HG03442 (cell line): ENCODE results near the gene HSPA1B.
"Not testable (repeated sequence)": the region's sequence is repeated elsewhere in the genome, so short reads cannot be mapped to it uniquely, and the experiment has no call there.

ENCODE experiments used
- ATAC-seq: cut with Tn5 transposase; IDR thresholded peaks from one replicate; pipeline ENCODE4 v1.9.1; 2021; ENCODE audit warnings: mild to moderate bottlenecking, moderate library complexity; ENCODE audit not compliant: unreplicated experiment

Gene HSPA1B

DNA sequence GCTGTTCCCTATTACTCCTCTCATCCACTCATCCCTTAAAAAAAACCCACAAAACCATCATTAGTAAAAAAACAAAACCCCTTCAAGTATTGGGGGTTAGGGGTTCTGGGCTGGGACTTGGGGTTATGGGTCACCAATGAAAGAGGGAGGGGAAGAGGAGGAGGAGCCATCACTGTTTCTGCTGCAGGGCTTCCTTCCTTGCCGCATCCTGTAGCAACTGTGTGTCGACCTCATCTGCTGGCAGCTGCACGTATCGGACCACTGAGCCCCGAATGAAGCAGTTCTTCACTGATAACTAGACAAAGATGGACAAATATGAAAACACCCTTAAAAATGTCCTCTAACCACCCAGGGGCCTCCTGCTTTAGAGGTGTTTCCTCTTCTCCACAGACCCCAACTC lies 29.9 kb upstream of the HSPA1B start:
- ATAC-seq = no peak

DNA sequence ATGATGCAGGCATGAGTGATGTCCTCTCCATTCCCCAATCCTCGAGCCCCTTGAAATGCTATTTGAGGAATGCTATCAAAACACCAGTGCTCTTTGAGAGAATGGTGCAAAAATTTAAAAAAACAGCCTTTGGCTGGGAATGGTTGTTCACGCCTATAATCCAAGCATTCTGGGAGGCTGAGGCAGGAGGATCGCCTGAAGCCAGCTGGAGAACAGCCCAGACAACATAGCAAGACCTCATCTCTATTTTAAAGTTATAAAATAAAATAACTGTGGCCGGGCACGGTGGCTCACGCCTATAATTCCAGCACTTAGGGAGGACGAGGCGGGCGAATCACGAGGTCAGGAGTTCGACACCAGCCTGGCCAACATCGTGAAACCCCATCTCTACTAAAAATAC lies 27.8 kb upstream of the HSPA1B start:
- no peak for ATAC-seq

- not testable (repeated sequence) for ATAC-seq
Measured at GRCh38 chr6:31801031-31801927, 26.3 kb upstream of the HSPA1B start.

GRCh38 chr6:31805939-31806469 lies 21.5 kb upstream of the HSPA1B start:
- ATAC-seq = no peak

DNA sequence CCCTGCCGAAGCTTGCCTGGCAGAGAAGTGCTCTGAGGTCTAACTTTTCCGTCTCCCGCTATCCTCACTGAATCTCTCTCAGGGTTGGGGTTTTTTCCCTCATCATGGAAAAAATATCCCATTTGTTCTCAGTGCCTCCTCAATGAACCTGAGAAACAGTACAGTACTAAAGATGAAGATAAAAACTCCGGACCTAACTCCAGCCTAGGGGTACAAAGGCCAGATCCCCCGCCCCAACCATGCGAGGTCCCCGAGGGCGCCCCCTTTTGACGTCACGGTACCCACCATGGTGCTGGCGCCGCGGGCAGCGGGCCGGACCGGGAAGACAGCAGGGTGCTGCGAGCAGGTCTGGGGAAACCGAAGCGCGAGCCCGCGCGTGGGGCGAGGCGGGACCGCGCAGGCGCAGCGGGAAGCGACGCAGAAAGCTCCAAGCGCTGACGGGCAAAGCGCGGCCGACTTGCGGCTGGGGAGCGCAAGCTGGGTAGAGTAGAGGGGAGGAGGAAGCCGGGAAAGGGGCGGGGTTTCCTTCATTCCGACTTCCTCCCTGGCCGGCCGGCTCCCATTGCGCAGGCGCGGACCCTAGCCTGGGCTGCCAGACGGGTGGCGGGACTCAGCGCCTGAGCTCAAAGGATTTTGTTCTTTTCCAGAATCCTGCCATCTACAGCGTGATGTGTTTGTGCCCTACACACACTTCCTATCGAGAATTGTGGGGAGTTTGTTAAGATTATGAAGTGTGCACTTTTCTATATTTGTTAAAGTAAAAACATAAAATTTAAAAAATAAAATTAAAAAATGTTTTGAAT lies 20.9 kb upstream of the HSPA1B start, which contains the start of gene LSM2:
Gene LSM2, minus strand, starts transcription at position 497 of the 803 bp plus-strand sequence. Its CDS starts 209 bp downstream, at position 288.
- peak; percentile 86 for ATAC-seq

DNA sequence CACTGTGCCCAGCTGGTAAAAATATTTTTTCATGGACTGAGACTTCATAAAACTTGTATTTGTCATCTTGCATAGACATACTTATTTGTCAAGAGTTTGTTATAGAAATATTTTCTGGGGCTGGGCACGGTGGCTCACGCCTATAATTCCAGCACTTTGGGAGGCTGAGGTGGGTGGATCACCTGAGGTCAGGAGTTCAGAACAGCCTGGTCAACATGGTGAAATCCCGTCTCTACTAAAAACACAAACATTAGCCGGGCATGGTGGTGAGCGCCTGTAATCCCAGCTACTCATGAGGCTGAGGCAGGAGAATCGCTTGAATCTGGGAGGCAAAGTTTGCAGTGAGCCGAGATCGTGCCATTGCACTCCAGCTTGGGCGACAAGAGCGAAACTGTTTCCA lies 18.9 kb upstream of the HSPA1B start:
- ATAC-seq = not testable (repeated sequence)

- ATAC-seq = no peak
Measured at GRCh38 chr6:31811645-31812044, 15.9 kb upstream of the HSPA1B start.

DNA sequence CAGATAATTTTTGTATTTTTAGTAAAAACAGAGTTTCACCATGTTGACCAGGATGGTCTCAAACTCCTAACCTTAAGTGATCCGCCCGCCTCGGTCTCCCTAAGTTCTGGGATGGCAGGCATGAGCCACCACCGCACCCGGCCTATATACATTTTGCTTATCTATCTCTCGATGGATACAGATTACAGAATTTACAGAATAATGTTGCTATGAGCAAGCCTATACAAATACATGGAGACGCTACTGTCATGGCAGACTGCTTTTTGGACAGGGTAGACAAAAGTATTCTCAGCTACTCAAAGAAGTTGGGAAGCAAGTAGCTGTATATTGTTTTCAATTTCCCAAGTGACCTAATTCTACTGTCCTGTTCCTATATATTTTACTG lies 14.1 kb upstream of the HSPA1B start:
- ATAC-seq = no peak

DNA sequence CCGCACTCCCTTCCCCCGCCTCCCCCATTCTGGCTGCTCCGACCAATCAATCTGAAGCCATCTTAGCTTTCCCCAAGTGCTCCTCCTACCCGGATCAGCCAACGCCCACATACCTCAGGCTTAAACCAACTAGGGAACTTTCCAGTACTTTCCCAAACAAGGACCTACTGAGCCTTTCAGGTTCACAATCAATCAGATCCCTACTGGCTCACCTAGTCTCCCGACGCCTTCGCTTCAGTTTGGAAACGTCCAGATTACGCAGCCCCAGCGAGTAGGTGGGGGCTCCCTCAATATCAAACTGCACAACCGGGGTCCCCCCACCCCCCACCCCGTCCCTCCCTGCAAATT lies 12.9 kb upstream of the HSPA1B start:
- ATAC-seq = no peak

- ATAC-seq = peak; percentile 33
Measured at GRCh38 chr6:31815025-31815838, 12.3 kb upstream of the HSPA1B start, which contains the start of the genes HSPA1A and HSPA1L. TSS of gene HSPA1A (plus strand) at chr6:31815543. CDS start at chr6:31815757, 214 bp downstream. TSS of gene HSPA1L (minus strand) at chr6:31815283. CDS start at chr6:31811972, 3,311 bp downstream.

GRCh38 chr6:31817133-31817928 lies 10.2 kb upstream of the HSPA1B start:
- not testable (repeated sequence) for ATAC-seq

GRCh38 chr6:31817929-31818511 lies 9.5 kb upstream of the HSPA1B start:
- not testable (repeated sequence) for ATAC-seq

- no peak for ATAC-seq
Measured at GRCh38 chr6:31819871-31820299, 7.7 kb upstream of the HSPA1B start.

GRCh38 chr6:31820399-31820798 lies 7.1 kb upstream of the HSPA1B start:
- ATAC-seq = not testable (repeated sequence)

DNA sequence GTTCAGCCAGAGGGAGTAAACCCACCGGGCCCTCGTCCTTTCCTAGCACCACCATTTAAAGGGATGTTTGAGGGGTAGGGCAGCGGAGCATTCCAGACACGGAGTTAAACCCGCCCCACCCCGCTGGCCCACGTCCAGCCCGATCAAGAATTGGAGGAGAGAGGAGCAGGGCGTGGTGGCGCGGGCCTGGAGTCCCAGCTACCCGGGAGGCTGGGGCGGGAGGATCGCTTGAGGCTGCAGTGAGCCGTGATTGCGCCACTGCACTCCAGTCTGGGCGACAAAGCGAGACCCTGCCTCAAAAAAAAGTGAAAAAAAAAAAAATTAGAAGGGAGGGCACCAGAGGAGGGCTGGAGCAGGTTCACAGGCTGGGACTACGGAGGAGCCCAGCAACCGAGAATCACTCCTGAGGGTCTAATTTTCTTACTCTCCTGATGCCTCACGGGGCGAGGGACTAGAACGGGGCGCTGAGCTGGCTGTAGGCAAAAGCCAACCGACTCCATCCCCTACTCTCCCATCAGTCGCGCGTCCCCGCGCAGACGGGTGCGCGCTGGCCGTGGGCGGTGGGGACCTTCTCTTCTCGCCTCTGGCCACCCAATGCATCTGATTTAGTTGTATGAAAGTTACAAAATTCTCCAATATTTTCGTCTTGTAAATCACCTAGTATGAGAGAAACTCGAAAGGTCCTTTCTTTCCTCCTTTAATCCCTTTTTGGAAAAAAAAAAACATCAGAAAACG lies 6.1 kb upstream of the HSPA1B start:
- peak; percentile 48 for ATAC-seq

GRCh38 chr6:31822036-31822821 lies 5.3 kb upstream of the HSPA1B start:
- peak; percentile 40 for ATAC-seq

DNA sequence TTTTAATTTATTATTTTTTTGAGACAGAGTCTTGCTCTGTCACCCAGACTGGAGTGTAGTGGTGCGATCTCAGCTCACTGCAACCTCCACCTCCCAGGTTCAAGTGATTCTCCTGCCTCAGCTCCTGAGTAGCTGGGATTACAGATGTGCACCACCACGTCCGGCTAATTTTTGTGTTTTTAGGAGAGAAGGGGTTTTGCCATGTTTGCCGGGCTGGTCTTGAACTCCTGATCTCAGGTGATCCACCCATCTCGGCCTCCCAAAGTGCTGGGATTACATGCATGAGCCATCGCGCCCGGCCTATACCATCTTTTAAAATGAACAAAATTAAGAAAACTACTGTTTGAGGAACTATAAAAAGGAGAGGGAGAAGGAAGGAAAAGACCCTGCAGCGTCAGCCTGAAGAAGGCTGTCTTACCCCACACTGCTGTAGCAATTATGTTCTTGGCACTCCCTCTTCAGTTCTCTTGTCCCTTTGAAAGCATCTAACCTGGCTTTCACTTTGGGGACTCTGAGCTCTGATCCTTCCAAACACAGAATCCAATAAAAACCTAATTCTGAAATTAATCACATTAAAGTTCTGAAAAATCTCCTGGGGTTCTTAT lies 3.8 kb upstream of the HSPA1B start:
- ATAC-seq = not testable (repeated sequence)
